Sigmoid colon (tissue), 7 donors: ENCODE data around the gene AP3B1. TPM values are rescaled to one million over a fixed set of nuclear protein-coding genes. Genes with fewer than 3 reads are reported as not detected.

ENCODE experiments used
- DNase-seq: peaks from one replicate; pipeline ENCODE4 v3.0.0-alpha.2; 2019
- H3K27ac ChIP-seq, 4 donors: fragments of 200-600 bp; sonication (generic); one replicate each; pipeline ENCODE4 v1.5.1; 2016 to 2019; ENCODE audit warnings: mild to moderate bottlenecking in 1 of 4
- H3K27me3 ChIP-seq, 3 donors: fragments of 200-600 bp; sonication (generic); one replicate each; pipeline ENCODE4 v1.5.1; 2019; ENCODE audit warnings: mild to moderate bottlenecking in 1 of 3
- H3K36me3 ChIP-seq, 4 donors: fragments of 200-600 bp; sonication (generic); one replicate each; pipeline ENCODE4 v1.5.1; 2016 to 2019
- H3K4me1 ChIP-seq, 4 donors: fragments of 200-600 bp; sonication (generic); one replicate each; pipeline ENCODE4 v1.5.1; 2017 to 2019
- H3K4me3 ChIP-seq, 4 donors: fragments of 200-600 bp; sonication (generic); one replicate each; pipeline ENCODE4 v1.5.1; 2017 to 2019; ENCODE audit warnings: mild to moderate bottlenecking in 2 of 4, moderate library complexity in 1 of 4
- H3K9me3 ChIP-seq, 4 donors: fragments of 200-600 bp in 3 of 4; sonication (generic) in 3 of 4; one replicate each; pipeline versions ENCODE4 v1.5.1 to v1.6.1; 2013 to 2019
- EP300 ChIP-seq, 4 donors: sonication (generic); formaldehyde crosslinking; IDR thresholded peaks; one replicate each; pipeline ENCODE4 v1.6.1; 2017; ENCODE audit warnings: antibody characterized with exemption in 4 of 4
- POLR2A ChIP-seq, 2 donors: fragments of 450-650 bp; IDR thresholded peaks; one replicate each; pipeline ENCODE4 v1.6.1; 2016; ENCODE audit warnings: antibody characterized with exemption in 2 of 2, mild to moderate bottlenecking in 2 of 2, moderate library complexity in 2 of 2
- POLR2AphosphoS5 ChIP-seq, 4 donors: sonication (generic); formaldehyde crosslinking; IDR thresholded peaks; one replicate each; pipeline ENCODE4 v1.6.1; 2017; ENCODE audit warnings: antibody characterized with exemption in 4 of 4
- WGBS, 2 donors: extraction: QIAGEN DNeasy Blood & Tissue Kit; methylation state at CpG; one replicate each; pipeline ENCODE4 v1.1.7; 2013; 5-methylcytosine and 5-hydroxymethylcytosine counted together
- intact Hi-C: fragments of 100-400 bp; cut with DNase I; formaldehyde crosslinking; loops from one replicate; pipeline ENCODE4 v1.15.1; 2023
- polyA plus RNA-seq, 3 donors: library from polyadenylated mRNA; stranded (reverse); fragments of 200-250 nt; gene quantifications; one replicate each; pipeline ENCODE4 v1.2.3, GENCODE V29; 2013
- total RNA-seq, 4 donors: library from RNA; depleted of rRNA; stranded (reverse); fragments of >200 nt; gene quantifications; one replicate each; pipeline ENCODE4 v1.1.0, GENCODE V29; 2016
- TF ChIP-seq, protein P1 (sequence below), 4 experiments: fragments of 450-650 bp in 3 of 4; fragments of 200-600 bp in 1 of 4; IDR thresholded peaks; one replicate each; pipeline ENCODE4 v1.5.1; 2016 to 2019; ENCODE audit warnings: antibody characterized with exemption in 4 of 4, mild to moderate bottlenecking in 3 of 4, moderate library complexity in 2 of 4
- donor health status: healthy with polysubstance abuse.
- donor health status: Bipolar disorder and iron deficiency.
- donor health status: healthy.

Gene AP3B1
- total and polyA plus RNA-seq, 7 donors, result 26.8 to 48.2 (median 35.1) TPM

DNA sequence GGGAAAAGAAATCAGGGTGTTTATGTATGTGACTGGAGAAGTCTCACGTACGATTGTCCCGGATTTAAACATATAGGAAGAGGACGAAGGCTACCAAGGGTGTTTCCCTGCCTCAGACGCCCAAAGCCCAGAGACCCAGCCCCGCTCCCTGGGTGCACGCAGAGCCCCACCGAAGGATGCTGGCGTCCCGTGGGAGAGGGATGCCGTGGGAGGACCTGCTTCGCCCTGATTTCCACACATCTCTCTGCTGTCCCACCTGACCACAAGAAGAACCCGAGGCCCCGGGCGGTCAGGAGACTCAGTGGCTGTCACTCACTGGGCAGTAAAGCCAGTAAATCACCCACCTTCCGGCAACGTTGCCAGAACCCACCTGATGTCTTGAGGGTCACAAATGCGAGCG, 306.5 kb downstream of the AP3B1 start:
- intact Hi-C loops, result no loop called here
- H3K4me3 ChIP-seq, result no peak overlapping the region
- no peaks in the 10 kb centered on the region for H3K9me3 ChIP-seq
- no peaks in the 10 kb centered on the region for H3K4me1 ChIP-seq
- 92 to 95% methylated on average over 19 of the region's 19 CpGs for WGBS, 2 donors
- DNase-seq, result no peak
- peaks cover 0 to 9% (median 0%) of the 10 kb centered on the region in 3 donors for H3K27me3 ChIP-seq
- H3K36me3 ChIP-seq, result peaks cover 0 to 6% (median 0%) of the 10 kb centered on the region in 4 donors
- TF ChIP-seq EP300 (IDR thresholded peaks at IDR 0.05) (no peak), POLR2AphosphoS5 (IDR thresholded peaks at IDR 0.05) (no peak), POLR2A (IDR thresholded peaks at IDR 0.05) (no peak)
- TF ChIP-seq, protein P1, sequence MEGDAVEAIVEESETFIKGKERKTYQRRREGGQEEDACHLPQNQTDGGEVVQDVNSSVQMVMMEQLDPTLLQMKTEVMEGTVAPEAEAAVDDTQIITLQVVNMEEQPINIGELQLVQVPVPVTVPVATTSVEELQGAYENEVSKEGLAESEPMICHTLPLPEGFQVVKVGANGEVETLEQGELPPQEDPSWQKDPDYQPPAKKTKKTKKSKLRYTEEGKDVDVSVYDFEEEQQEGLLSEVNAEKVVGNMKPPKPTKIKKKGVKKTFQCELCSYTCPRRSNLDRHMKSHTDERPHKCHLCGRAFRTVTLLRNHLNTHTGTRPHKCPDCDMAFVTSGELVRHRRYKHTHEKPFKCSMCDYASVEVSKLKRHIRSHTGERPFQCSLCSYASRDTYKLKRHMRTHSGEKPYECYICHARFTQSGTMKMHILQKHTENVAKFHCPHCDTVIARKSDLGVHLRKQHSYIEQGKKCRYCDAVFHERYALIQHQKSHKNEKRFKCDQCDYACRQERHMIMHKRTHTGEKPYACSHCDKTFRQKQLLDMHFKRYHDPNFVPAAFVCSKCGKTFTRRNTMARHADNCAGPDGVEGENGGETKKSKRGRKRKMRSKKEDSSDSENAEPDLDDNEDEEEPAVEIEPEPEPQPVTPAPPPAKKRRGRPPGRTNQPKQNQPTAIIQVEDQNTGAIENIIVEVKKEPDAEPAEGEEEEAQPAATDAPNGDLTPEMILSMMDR (IDR thresholded peaks at IDR 0.05), result no peak
- H3K27ac ChIP-seq, result no peak overlapping the region

DNA sequence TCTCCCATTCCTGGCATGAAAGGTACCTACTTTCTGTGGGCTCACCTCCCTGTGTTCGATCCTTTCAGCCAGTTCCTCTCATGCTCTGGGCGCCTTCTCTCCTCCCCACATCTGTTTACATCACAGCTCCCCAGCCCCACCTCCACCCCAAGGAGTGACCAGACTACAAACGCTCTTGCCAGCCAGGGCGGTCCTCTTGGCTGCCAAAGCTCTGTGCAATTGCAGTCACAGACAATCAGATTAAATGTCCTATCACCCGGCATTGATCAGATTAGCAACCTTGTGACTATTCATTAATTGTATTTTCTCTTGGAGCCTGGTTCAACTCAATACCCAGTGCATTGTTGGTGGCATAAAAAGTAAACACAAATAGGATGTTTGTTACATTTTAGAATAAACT, 307.2 kb downstream of the AP3B1 start:
- Histone ChIP-seq H3K27ac (no peak overlapping the region), H3K9me3 (no peaks in the 10 kb centered on the region)
- WGBS, 2 donors, result 75% methylated on average over 5 of the region's 5 CpGs

DNA sequence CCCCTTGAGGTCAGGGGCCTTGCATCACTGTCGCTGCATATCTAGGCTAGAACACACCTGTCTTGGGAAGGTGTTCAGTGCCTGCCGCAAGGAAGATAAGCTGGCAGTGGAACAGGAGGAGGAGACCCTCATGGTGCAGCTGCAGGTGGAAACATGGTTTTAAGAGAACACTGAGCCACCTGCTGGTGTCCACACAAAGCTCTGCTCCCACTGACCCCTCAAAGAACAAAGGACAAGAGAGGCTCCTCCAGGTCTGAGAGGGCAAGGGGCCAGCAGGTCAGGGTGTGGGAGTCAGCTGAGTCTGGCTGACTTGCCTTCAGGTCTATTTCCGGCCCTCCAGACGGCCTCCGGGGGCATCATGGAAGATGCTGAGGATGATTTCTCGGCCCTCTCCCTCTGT, 308.2 kb downstream of the AP3B1 start:
- no peak for TF ChIP-seq POLR2AphosphoS5 (IDR thresholded peaks at IDR 0.05)
- no peak for TF ChIP-seq EP300 (IDR thresholded peaks at IDR 0.05)
- TF ChIP-seq POLR2A (IDR thresholded peaks at IDR 0.05), result no peak
- TF ChIP-seq, protein P1 (IDR thresholded peaks at IDR 0.05), result no peak
- Histone ChIP-seq H3K36me3 (no peaks in the 10 kb centered on the region), H3K4me3 (no peak overlapping the region), H3K27ac (no peak overlapping the region), H3K27me3 (peaks cover 0 to 9% (median 0%) of the 10 kb centered on the region in 3 donors), H3K4me1 (no peaks in the 10 kb centered on the region), H3K9me3 (no peaks in the 10 kb centered on the region)
- DNase-seq, result no peak
- WGBS, 2 donors, result 95 to 97% methylated on average over 6 of the region's 6 CpGs
- intact Hi-C loops, result no loop called here

More for the DNA sequence above, 307.2 kb downstream of the AP3B1 start:
- intact Hi-C loops, result no loop called here
- no peak for DNase-seq
- Histone ChIP-seq H3K36me3 (no peaks in the 10 kb centered on the region), H3K4me1 (no peaks in the 10 kb centered on the region), H3K4me3 (no peak overlapping the region), H3K27me3 (peaks cover 0 to 9% (median 0%) of the 10 kb centered on the region in 3 donors)
- TF ChIP-seq POLR2AphosphoS5 (IDR thresholded peaks at IDR 0.05) (no peak), EP300 (IDR thresholded peaks at IDR 0.05) (no peak), POLR2A (IDR thresholded peaks at IDR 0.05) (no peak)
- TF ChIP-seq, protein P1 (IDR thresholded peaks at IDR 0.05), result no peak

DNA sequence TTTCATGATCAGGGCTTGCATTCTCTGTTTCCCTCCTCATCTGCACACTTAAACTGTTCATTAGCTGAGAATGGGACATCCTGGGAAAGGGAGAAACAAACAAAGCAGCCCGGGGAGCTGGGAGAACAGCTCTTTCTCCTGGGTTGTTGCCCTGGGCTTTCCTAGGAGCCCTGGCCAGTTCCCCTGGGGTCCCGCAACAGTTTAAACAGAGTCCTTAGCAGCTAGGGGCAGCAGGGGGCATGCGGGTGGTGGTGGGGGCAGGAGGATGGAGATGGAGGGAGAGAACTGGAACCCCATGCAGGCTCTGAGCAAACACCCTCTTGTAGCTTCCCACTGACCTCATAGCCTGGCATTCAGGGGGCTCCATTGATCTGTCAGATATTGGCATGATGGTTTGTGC, 309.3 kb downstream of the AP3B1 start:
- Histone ChIP-seq H3K27me3 (peaks cover 0 to 9% (median 0%) of the 10 kb centered on the region in 3 donors), H3K36me3 (no peaks in the 10 kb centered on the region), H3K27ac (no peak overlapping the region), H3K9me3 (no peaks in the 10 kb centered on the region), H3K4me1 (no peaks in the 10 kb centered on the region), H3K4me3 (no peak overlapping the region)
- 65 to 73% methylated on average over 3 of the region's 3 CpGs for WGBS, 2 donors
- TF ChIP-seq EP300 (IDR thresholded peaks at IDR 0.05), result no peak
- TF ChIP-seq, protein P1 (IDR thresholded peaks at IDR 0.05), result no peak
- no peak for TF ChIP-seq POLR2A (IDR thresholded peaks at IDR 0.05)
- TF ChIP-seq POLR2AphosphoS5 (IDR thresholded peaks at IDR 0.05), result no peak
- intact Hi-C loops, result no loop called here
- no peak for DNase-seq

DNA sequence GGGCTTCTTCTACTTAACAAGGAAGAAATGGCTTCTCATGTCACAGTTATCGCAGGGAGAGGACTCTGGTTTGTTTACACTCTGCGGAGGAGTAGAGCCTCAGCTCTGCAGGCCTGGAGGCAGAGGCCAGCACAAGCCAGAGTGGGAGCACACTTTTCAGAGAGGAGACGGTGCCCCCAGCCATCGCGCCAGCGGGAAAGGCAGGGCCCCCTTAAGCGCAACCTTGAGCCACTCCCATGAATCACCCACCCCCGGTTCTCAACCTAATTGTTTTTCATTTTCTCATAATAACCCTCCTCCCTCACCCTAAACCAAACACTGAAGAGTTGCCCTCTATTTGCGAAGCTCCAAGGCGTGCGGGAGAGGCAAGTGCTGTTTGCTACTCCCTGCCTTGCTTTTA, 309.9 kb downstream of the AP3B1 start:
- H3K27ac ChIP-seq, result no peak overlapping the region
- no peak for DNase-seq

More for the DNA sequence above, 309.9 kb downstream of the AP3B1 start:
- Histone ChIP-seq H3K4me1 (peaks cover 0 to 4% (median 0%) of the 10 kb centered on the region in 4 donors), H3K4me3 (no peak overlapping the region), H3K36me3 (no peaks in the 10 kb centered on the region), H3K27me3 (peaks cover 0 to 10% (median 0%) of the 10 kb centered on the region in 3 donors), H3K9me3 (no peaks in the 10 kb centered on the region)
- WGBS, 2 donors, result 17 to 46% methylated on average over 11 of the region's 11 CpGs
- intact Hi-C loops, result no loop called here
- TF ChIP-seq, protein P1 (IDR thresholded peaks at IDR 0.05), result no peak
- TF ChIP-seq POLR2A (IDR thresholded peaks at IDR 0.05), result no peak
- TF ChIP-seq EP300 (IDR thresholded peaks at IDR 0.05), result no peak
- TF ChIP-seq POLR2AphosphoS5 (IDR thresholded peaks at IDR 0.05), result no peak
